ACC112 (cell line): ENCODE results near the gene CTDSPL2.

Experiments used
- H2AFZ ChIP-seq: fragments of 200-600 bp; sonication (generic); one replicate; pipeline ENCODE4 v1.6.0; 2017; ENCODE audit warnings: antibody characterized with exemption, low read length; ENCODE audit not compliant: unreplicated experiment
- H3K27ac ChIP-seq: fragments of 200-600 bp; sonication (generic); 2 replicates; pipeline ENCODE4 v1.5.1; 2014; ENCODE audit warnings: low read depth, mild to moderate bottlenecking, antibody characterized with exemption, low read length, moderate library complexity
- H3K27me3 ChIP-seq: fragments of 200-600 bp; sonication (generic); 2 replicates; pipeline ENCODE4 v1.6.1; 2014; ENCODE audit warnings: mild to moderate bottlenecking, antibody characterized with exemption, low read length, moderate library complexity, mixed read lengths; ENCODE audit not compliant: insufficient read depth
- H3K36me3 ChIP-seq: fragments of 200-600 bp; sonication (generic); 2 replicates; pipeline ENCODE4 v1.6.1; 2016; ENCODE audit warnings: mild to moderate bottlenecking, antibody characterized with exemption, low read length, moderate library complexity, mixed read lengths; ENCODE audit not compliant: insufficient read depth
- H3K4me1 ChIP-seq: fragments of 200-600 bp; sonication (generic); one replicate; pipeline ENCODE4 v1.6.1; 2016; ENCODE audit warnings: low read length, mixed read lengths; ENCODE audit not compliant: insufficient read depth, unreplicated experiment, control insufficient read depth
- H3K4me3 ChIP-seq: fragments of 200-600 bp; sonication (generic); 2 replicates; pipeline ENCODE4 v1.5.1; 2014; ENCODE audit warnings: mild to moderate bottlenecking, low read depth, low read length
- H3K79me2 ChIP-seq: fragments of 200-600 bp; sonication (generic); one replicate; pipeline ENCODE4 v1.6.0; 2016; ENCODE audit warnings: low read length; ENCODE audit not compliant: control insufficient read depth, unreplicated experiment, insufficient read depth

CTDSPL2 gene

GRCh38 chr15:44485880-44486279 is 58.5 kb downstream of the CTDSPL2 start:
- Histone ChIP-seq H3K79me2 (peaks cover 25% of the 10 kb centered on the region), H3K4me1 (peaks cover 26% of the 10 kb centered on the region), H3K36me3 (peaks cover 5% of the 10 kb centered on the region; the same call in 1 of the 2 replicates), H3K27me3 (no peaks in the 10 kb centered on the region), H3K4me3 (no peak overlapping the region), H2AFZ (no peak overlapping the region), H3K27ac (no peak overlapping the region)

DNA sequence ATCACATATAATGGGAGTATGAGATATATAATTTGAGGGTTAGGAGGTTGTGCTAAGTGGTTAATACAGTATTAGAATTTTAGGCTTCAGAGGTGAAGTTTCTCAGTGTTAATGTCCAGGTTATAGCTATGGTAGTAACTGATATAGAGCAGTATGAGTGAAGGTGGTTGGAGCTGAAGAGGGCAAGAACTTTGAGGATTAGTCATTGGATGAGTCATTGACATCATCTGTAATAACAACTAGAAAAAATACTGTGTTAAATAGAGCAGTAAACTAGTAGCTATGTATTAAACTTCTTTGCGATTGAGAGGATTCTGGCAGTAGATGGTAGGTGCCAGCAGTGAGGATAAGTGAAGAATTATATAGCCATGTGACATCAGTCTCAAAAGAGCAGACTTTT is 62.0 kb downstream of the CTDSPL2 start:
- no peak overlapping the region for H2AFZ ChIP-seq
- peak overlapping the region; percentile 43 for H3K4me3 ChIP-seq
- H3K36me3 ChIP-seq = peaks cover 5% of the 10 kb centered on the region; the same call in 1 of the 2 replicates
- H3K27me3 ChIP-seq = no peaks in the 10 kb centered on the region
- H3K79me2 ChIP-seq = peaks cover 17% of the 10 kb centered on the region
- peaks cover 23% of the 10 kb centered on the region for H3K4me1 ChIP-seq
- H3K27ac ChIP-seq = peak overlapping the region; percentile 72

GRCh38 chr15:44490622-44491021 is 63.2 kb downstream of the CTDSPL2 start:
- Histone ChIP-seq H3K27ac (no peak overlapping the region), H3K36me3 (peaks cover 5% of the 10 kb centered on the region; the same call in 1 of the 2 replicates), H3K4me1 (peaks cover 23% of the 10 kb centered on the region), H3K79me2 (peaks cover 13% of the 10 kb centered on the region), H3K27me3 (no peaks in the 10 kb centered on the region), H2AFZ (no peak overlapping the region), H3K4me3 (no peak overlapping the region)

DNA sequence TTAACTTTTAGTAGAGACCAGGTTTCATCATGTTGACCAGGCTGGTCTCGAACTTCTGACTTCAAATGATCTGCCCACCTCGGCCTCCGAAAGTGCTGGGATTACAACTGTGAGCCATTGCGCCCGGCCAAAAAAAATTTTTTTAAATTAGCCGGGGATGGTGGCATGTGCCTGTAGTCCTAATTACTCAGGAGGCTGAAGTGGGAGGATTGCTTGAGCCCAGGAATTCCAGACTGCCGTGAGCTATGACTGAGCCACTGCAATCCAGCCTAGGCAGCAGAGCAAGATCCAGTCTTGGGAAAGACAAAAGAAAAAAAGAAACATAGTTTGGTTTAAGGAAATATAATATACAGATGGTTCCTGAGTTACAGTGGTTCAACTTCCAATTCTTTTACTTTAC is 64.6 kb downstream of the CTDSPL2 start:
- no peak overlapping the region for H3K4me3 ChIP-seq
- no peaks in the 10 kb centered on the region for H3K27me3 ChIP-seq
- peaks cover 23% of the 10 kb centered on the region for H3K4me1 ChIP-seq
- H2AFZ ChIP-seq = no peak overlapping the region
- H3K79me2 ChIP-seq = peaks cover 13% of the 10 kb centered on the region
- H3K27ac ChIP-seq = no peak overlapping the region
- peaks cover 5% of the 10 kb centered on the region; the same call in 1 of the 2 replicates for H3K36me3 ChIP-seq

GRCh38 chr15:44492672-44493071 is 65.2 kb downstream of the CTDSPL2 start:
- Histone ChIP-seq H3K27ac (no peak overlapping the region), H3K27me3 (no peaks in the 10 kb centered on the region), H3K4me1 (peaks cover 23% of the 10 kb centered on the region), H3K79me2 (peaks cover 13% of the 10 kb centered on the region), H2AFZ (no peak overlapping the region), H3K36me3 (0 out of 2 replicates have a peak, but pooled peaks cover under 1% of the 10 kb centered on the region), H3K4me3 (no peak overlapping the region)

- H3K36me3 ChIP-seq = peaks cover 5% of the 10 kb centered on the region; the same call in 1 of the 2 replicates
- H3K4me1 ChIP-seq = peaks cover 3% of the 10 kb centered on the region
- peaks cover 8% of the 10 kb centered on the region for H3K79me2 ChIP-seq
- H2AFZ ChIP-seq = no peak overlapping the region
- no peaks in the 10 kb centered on the region for H3K27me3 ChIP-seq
- no peak overlapping the region for H3K4me3 ChIP-seq
- H3K27ac ChIP-seq = no peak overlapping the region
Observed at GRCh38 chr15:44495562-44495961, 68.1 kb downstream of the CTDSPL2 start.

- H3K27ac ChIP-seq = no peak overlapping the region
- no peaks in the 10 kb centered on the region for H3K27me3 ChIP-seq
- peaks cover 6% of the 10 kb centered on the region for H3K79me2 ChIP-seq
- no peak overlapping the region for H2AFZ ChIP-seq
- H3K4me3 ChIP-seq = no peak overlapping the region
- peaks cover 13% of the 10 kb centered on the region for H3K36me3 ChIP-seq
- H3K4me1 ChIP-seq = no peaks in the 10 kb centered on the region
Observed at GRCh38 chr15:44500555-44500954, 73.1 kb downstream of the CTDSPL2 start.

- Histone ChIP-seq H3K4me1 (no peaks in the 10 kb centered on the region), H3K27me3 (no peaks in the 10 kb centered on the region), H3K36me3 (peaks cover 13% of the 10 kb centered on the region), H3K27ac (no peak overlapping the region), H3K4me3 (no peak overlapping the region), H3K79me2 (peaks cover 6% of the 10 kb centered on the region), H2AFZ (no peak overlapping the region)
Observed at GRCh38 chr15:44501768-44502366, 74.4 kb downstream of the CTDSPL2 start.

- H3K27me3 ChIP-seq = no peaks in the 10 kb centered on the region
- no peak overlapping the region for H3K4me3 ChIP-seq
- H3K79me2 ChIP-seq = peaks cover 4% of the 10 kb centered on the region
- no peak overlapping the region for H3K27ac ChIP-seq
- peaks cover 7% of the 10 kb centered on the region; the same call in 1 of the 2 replicates for H3K36me3 ChIP-seq
- peaks cover 4% of the 10 kb centered on the region for H3K4me1 ChIP-seq
- H2AFZ ChIP-seq = no peak overlapping the region
Observed at GRCh38 chr15:44516436-44516835, 89.0 kb downstream of the CTDSPL2 start.

DNA sequence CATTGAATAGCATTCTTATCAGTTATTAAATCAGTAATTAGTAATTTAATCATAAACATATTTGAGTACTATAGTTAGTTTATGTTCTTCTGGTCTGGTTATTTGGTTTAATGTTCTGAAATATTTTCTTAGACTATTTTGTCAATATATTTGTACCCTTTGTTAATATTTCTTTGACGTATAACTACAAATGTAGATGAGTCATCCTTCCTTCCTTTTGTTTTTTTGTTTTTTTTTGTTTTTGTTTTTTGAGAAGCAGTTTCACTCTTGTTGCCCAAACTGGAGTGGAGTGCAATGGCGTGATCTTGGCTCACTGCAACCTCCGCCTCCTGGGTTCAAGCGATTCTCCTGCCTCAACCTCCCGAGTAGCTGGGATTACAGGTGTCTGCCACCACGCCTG is 92.1 kb downstream of the CTDSPL2 start:
- H3K4me3 ChIP-seq = no peak overlapping the region
- H3K27me3 ChIP-seq = no peaks in the 10 kb centered on the region
- H3K36me3 ChIP-seq = peaks cover 15% of the 10 kb centered on the region
- no peak overlapping the region for H2AFZ ChIP-seq
- H3K4me1 ChIP-seq = peaks cover 4% of the 10 kb centered on the region
- H3K27ac ChIP-seq = peak overlapping the region; percentile 56
- H3K79me2 ChIP-seq = peaks cover 8% of the 10 kb centered on the region

- Histone ChIP-seq H3K36me3 (peaks cover 27% of the 10 kb centered on the region), H3K4me1 (no peaks in the 10 kb centered on the region), H2AFZ (no peak overlapping the region), H3K79me2 (peaks cover 4% of the 10 kb centered on the region), H3K4me3 (no peak overlapping the region), H3K27ac (no peak overlapping the region), H3K27me3 (no peaks in the 10 kb centered on the region)
Observed at GRCh38 chr15:44525018-44525417, 97.6 kb downstream of the CTDSPL2 start.
